Uterus (tissue), 4 donors: ENCODE measurements around the gene FHIT. TPM values are rescaled to one million over a fixed set of nuclear protein-coding genes. Genes with fewer than 3 reads are reported as not detected.

Source experiments
- DNase-seq, 2 donors: peaks; one replicate each; pipeline ENCODE4 v3.0.0-alpha.2; 2019 to 2020
- H3K27ac ChIP-seq, 2 donors: fragments of 200-600 bp; sonication (generic); 1 replicate in 1 of 2; 2 replicates in 1 of 2; pipeline ENCODE4 v1.5.1; 2016 to 2018
- H3K27me3 ChIP-seq, 2 donors: fragments of 200-600 bp; sonication (generic); one replicate each; pipeline ENCODE4 v1.5.1; 2018 to 2019; ENCODE audit warnings: control low read depth in 1 of 2
- H3K36me3 ChIP-seq, 2 donors: fragments of 200-600 bp; sonication (generic); one replicate each; pipeline ENCODE4 v1.5.1; 2019; ENCODE audit warnings: control low read depth in 1 of 2
- H3K4me1 ChIP-seq, 2 donors: fragments of 200-600 bp; sonication (generic); one replicate each; pipeline ENCODE4 v1.5.1; 2018 to 2019; ENCODE audit warnings: control low read depth in 1 of 2
- H3K4me3 ChIP-seq, 2 donors: fragments of 200-600 bp; sonication (generic); 1 replicate in 1 of 2; 2 replicates in 1 of 2; pipeline ENCODE4 v1.5.1; 2018 to 2019; ENCODE audit warnings: mild to moderate bottlenecking in 1 of 2
- H3K9me3 ChIP-seq, 2 donors: fragments of 200-600 bp; sonication (generic); one replicate each; pipeline ENCODE4 v1.5.1; 2019; ENCODE audit warnings: control low read depth in 1 of 2
- CTCF ChIP-seq, 4 experiments: fragments of 200-600 bp in 2 of 4; fragments of 450-650 bp in 2 of 4; sonication (generic) in 2 of 4; IDR thresholded peaks; one replicate each; pipeline ENCODE4 v1.5.1; 2016 to 2019; ENCODE audit warnings: antibody characterized with exemption in 4 of 4, mild to moderate bottlenecking in 2 of 4, moderate library complexity in 1 of 4
- POLR2A ChIP-seq, 2 donors: fragments of 450-650 bp; IDR thresholded peaks; one replicate each; pipeline ENCODE4 v1.6.1; 2016; ENCODE audit warnings: antibody characterized with exemption in 2 of 2, mild to moderate bottlenecking in 1 of 2, moderate library complexity in 1 of 2
- intact Hi-C: fragments of 100-400 bp; cut with DNase I; formaldehyde crosslinking; loops from one replicate; pipeline ENCODE4 v1.15.1; 2023; ENCODE audit warnings: low total_unique reads
- total RNA-seq, 4 donors: library from RNA; depleted of rRNA in 3 of 4; stranded (reverse); fragments of >200 nt in 3 of 4; gene quantifications; one replicate each; pipeline versions ENCODE4 v1.1.0 to v1.2.4, GENCODE V29; 2014 to 2023
- donor health status: DM: yes; HTN: yes; CAD: no.

FHIT gene
- total RNA-seq, 4 donors from 2014 or later, result 1.3 to 15.2 (median 7.3) TPM

DNA sequence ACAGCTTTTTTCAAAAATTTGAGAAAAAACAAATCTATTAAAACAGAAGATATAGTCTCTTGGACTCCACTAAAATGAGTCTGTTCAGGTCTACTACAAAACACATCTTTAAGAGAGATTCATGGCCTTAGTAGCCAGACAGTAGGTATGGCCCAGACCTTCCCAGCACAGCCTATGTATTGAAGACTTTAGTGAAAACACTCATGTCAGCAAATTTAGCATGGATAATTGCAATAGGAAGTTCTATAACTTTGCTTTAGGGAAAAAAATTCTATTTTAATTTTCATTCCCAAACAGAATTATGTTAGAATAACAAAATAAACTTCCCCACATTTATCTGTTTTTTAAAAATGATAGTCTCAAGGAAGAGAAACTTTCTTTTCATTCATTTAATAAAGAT, 976.6 kb downstream of the FHIT start:
- intact Hi-C loops, result no loop called here
- H3K27ac ChIP-seq, result no peak overlapping the region
- no peak for DNase-seq
- H3K36me3 ChIP-seq, result no peaks in the 10 kb centered on the region
- H3K4me1 ChIP-seq, result no peaks in the 10 kb centered on the region
- H3K4me3 ChIP-seq, result no peak overlapping the region
- TF ChIP-seq POLR2A (IDR thresholded peaks at IDR 0.05), result no peak
- TF ChIP-seq CTCF (IDR thresholded peaks at IDR 0.05), result no peak
- no peaks in the 10 kb centered on the region for H3K27me3 ChIP-seq
- no peaks in the 10 kb centered on the region for H3K9me3 ChIP-seq

- Histone ChIP-seq H3K27me3 (no peaks in the 10 kb centered on the region), H3K4me1 (no peaks in the 10 kb centered on the region), H3K27ac (no peak overlapping the region), H3K36me3 (no peaks in the 10 kb centered on the region), H3K4me3 (no peak overlapping the region), H3K9me3 (no peaks in the 10 kb centered on the region)
- DNase-seq, result no peak
- intact Hi-C loops, result no loop called here
- TF ChIP-seq CTCF (IDR thresholded peaks at IDR 0.05) (no peak), POLR2A (IDR thresholded peaks at IDR 0.05) (no peak)
Observed at GRCh38 chr3:60274098-60274497, 977.2 kb downstream of the FHIT start.

- Histone ChIP-seq H3K4me3 (no peak overlapping the region), H3K9me3 (no peaks in the 10 kb centered on the region), H3K4me1 (no peaks in the 10 kb centered on the region), H3K36me3 (no peaks in the 10 kb centered on the region), H3K27ac (no peak overlapping the region), H3K27me3 (no peaks in the 10 kb centered on the region)
- no peak for DNase-seq
- intact Hi-C loops, result no loop called here
- TF ChIP-seq POLR2A (IDR thresholded peaks at IDR 0.05), result no peak
- no peak for TF ChIP-seq CTCF (IDR thresholded peaks at IDR 0.05)
Observed at GRCh38 chr3:60269829-60270266, 981.4 kb downstream of the FHIT start.

GRCh38 chr3:60269377-60269776, 981.9 kb downstream of the FHIT start:
- H3K27ac ChIP-seq, result no peak overlapping the region
- no peak overlapping the region for H3K4me3 ChIP-seq
- no peaks in the 10 kb centered on the region for H3K27me3 ChIP-seq
- H3K4me1 ChIP-seq, result no peaks in the 10 kb centered on the region
- intact Hi-C loops, result no loop called here
- H3K9me3 ChIP-seq, result no peaks in the 10 kb centered on the region
- no peaks in the 10 kb centered on the region for H3K36me3 ChIP-seq
- DNase-seq, result no peak
- no peak for TF ChIP-seq CTCF (IDR thresholded peaks at IDR 0.05)
- TF ChIP-seq POLR2A (IDR thresholded peaks at IDR 0.05), result no peak

- Histone ChIP-seq H3K27me3 (no peaks in the 10 kb centered on the region), H3K27ac (no peak overlapping the region), H3K4me3 (no peak overlapping the region), H3K4me1 (no peaks in the 10 kb centered on the region), H3K36me3 (no peaks in the 10 kb centered on the region), H3K9me3 (no peaks in the 10 kb centered on the region)
- no peak for DNase-seq
- TF ChIP-seq POLR2A (IDR thresholded peaks at IDR 0.05), result no peak
- no peak for TF ChIP-seq CTCF (IDR thresholded peaks at IDR 0.05)
- intact Hi-C loops, result no loop called here
Observed at GRCh38 chr3:60268123-60268522, 983.1 kb downstream of the FHIT start.
